Gastrocnemius medialis (tissue), 4 donors: Measurements from ENCODE around the gene ERC1.

Source experiments
- CTCF ChIP-seq, 5 experiments: fragments of 450-650 bp in 3 of 5; fragments of 200-600 bp in 2 of 5; sonication (generic) in 2 of 5; IDR thresholded peaks in 4 of 5; conservative IDR thresholded peaks in 1 of 5; 1 replicate in 4 of 5; 2 replicates in 1 of 5; pipeline ENCODE4 v1.5.1; 2016 to 2019; ENCODE audit warnings: antibody characterized with exemption in 5 of 5, mild to moderate bottlenecking in 3 of 5, moderate library complexity in 3 of 5
- POLR2A ChIP-seq, 2 donors: fragments of 450-650 bp; IDR thresholded peaks; one replicate each; pipeline ENCODE4 v1.6.1; 2017; ENCODE audit warnings: antibody characterized with exemption in 2 of 2, mild to moderate bottlenecking in 2 of 2, moderate library complexity in 2 of 2

- TF ChIP-seq CTCF (IDR thresholded peaks at IDR 0.05 in 4 of 5, conservative IDR thresholded peaks at IDR 0.05 in 1 of 5), result no peak
- no peak for TF ChIP-seq POLR2A (IDR thresholded peaks at IDR 0.05)
Observed at GRCh38 chr12:1499351-1499750, 508.3 kb downstream of the ERC1 start.
